H9 (cell line): ENCODE measurements around the gene CPA4. TPM values are rescaled to one million over a fixed set of nuclear protein-coding genes. Genes with fewer than 3 reads are reported as not detected.

Experiments
- DNase-seq: peaks from one replicate; pipeline ENCODE4 v3.0.0-alpha.2; 2017
- H2AFZ ChIP-seq: one replicate; pipeline ENCODE4 v1.6.1; 2013; ENCODE audit warnings: mild to moderate bottlenecking, low read length, control low read depth, moderate library complexity
- H2AK5ac ChIP-seq: 2 replicates; pipeline ENCODE4 v1.6.1; 2013; ENCODE audit warnings: low read length, control low read depth, mixed read lengths; ENCODE audit not compliant: insufficient read length
- H2BK120ac ChIP-seq: one replicate; pipeline ENCODE4 v1.6.1; 2013; ENCODE audit warnings: low read depth, mild to moderate bottlenecking, low read length, control low read depth, inconsistent platforms; ENCODE audit not compliant: poor library complexity, severe bottlenecking
- H2BK12ac ChIP-seq: 2 replicates; pipeline ENCODE4 v1.6.1; 2013; ENCODE audit warnings: low read length, control low read depth, mixed read lengths, low read depth; ENCODE audit not compliant: insufficient read length
- H2BK15ac ChIP-seq: 2 replicates; pipeline ENCODE4 v1.6.1; 2013; ENCODE audit warnings: low read depth, low read length, control low read depth
- H2BK20ac ChIP-seq: one replicate; pipeline ENCODE4 v1.6.1; 2013; ENCODE audit warnings: low read depth, mild to moderate bottlenecking, low read length, control low read depth, inconsistent platforms; ENCODE audit not compliant: poor library complexity, severe bottlenecking
- H2BK5ac ChIP-seq: 2 replicates; pipeline ENCODE4 v1.6.1; 2013; ENCODE audit warnings: low read length, control low read depth, mixed read lengths; ENCODE audit not compliant: insufficient read length
- H3K14ac ChIP-seq: 2 replicates; pipeline ENCODE4 v1.6.1; 2013; ENCODE audit warnings: low read length, control low read depth; ENCODE audit not compliant: insufficient read depth
- H3K18ac ChIP-seq: 2 replicates; pipeline ENCODE4 v1.6.1; 2013; ENCODE audit warnings: low read depth, mild to moderate bottlenecking, mixed read lengths, low read length, control low read depth; ENCODE audit not compliant: insufficient read length
- H3K23ac ChIP-seq: 2 replicates; pipeline ENCODE4 v1.6.1; 2013; ENCODE audit warnings: low read length, control low read depth, mixed read lengths, low read depth; ENCODE audit not compliant: insufficient read length
- H3K23me2 ChIP-seq: 2 replicates; pipeline ENCODE4 v1.6.1; 2013; ENCODE audit warnings: low read depth, mild to moderate bottlenecking, mixed read lengths, low read length, control low read depth; ENCODE audit not compliant: insufficient read length, poor library complexity, severe bottlenecking
- H3K27ac ChIP-seq: 2 replicates; pipeline ENCODE4 v1.5.1; 2013; ENCODE audit warnings: low read length, control low read depth, mixed read lengths, low read depth; ENCODE audit not compliant: insufficient read length
- H3K27me3 ChIP-seq: 2 replicates; pipeline ENCODE4 v1.6.1; 2013; ENCODE audit warnings: low read length, control low read depth, inconsistent platforms; ENCODE audit not compliant: insufficient read depth
- H3K4ac ChIP-seq: 2 replicates; pipeline ENCODE4 v1.6.1; 2013; ENCODE audit warnings: low read depth, mild to moderate bottlenecking, control low read depth, inconsistent platforms, low read length, moderate library complexity
- H3K4me1 ChIP-seq: 2 replicates; pipeline ENCODE4 v1.6.1; 2013; ENCODE audit warnings: low read length, control low read depth, inconsistent platforms; ENCODE audit not compliant: insufficient read depth
- H3K4me2 ChIP-seq: 2 replicates; pipeline ENCODE4 v1.6.1; 2013; ENCODE audit warnings: low read length, control low read depth, mixed read lengths; ENCODE audit not compliant: insufficient read length, insufficient read depth
- H3K56ac ChIP-seq: 2 replicates; pipeline ENCODE4 v1.6.1; 2013; ENCODE audit warnings: low read depth, mild to moderate bottlenecking, mixed read lengths, low read length, control low read depth; ENCODE audit not compliant: insufficient read length
- H3K79me1 ChIP-seq: 2 replicates; pipeline ENCODE4 v1.6.1; 2013; ENCODE audit warnings: low read depth, mild to moderate bottlenecking, moderate library complexity, low read length, control low read depth, inconsistent platforms; ENCODE audit not compliant: insufficient read depth, poor library complexity, severe bottlenecking
- H3K79me2 ChIP-seq: 2 replicates; pipeline ENCODE4 v1.6.1; 2013; ENCODE audit warnings: low read length, control low read depth, inconsistent platforms; ENCODE audit not compliant: insufficient read depth
- H3K9ac ChIP-seq: 2 replicates; pipeline ENCODE4 v1.6.1; 2013; ENCODE audit warnings: low read length, control low read depth, mixed read lengths; ENCODE audit not compliant: insufficient read length; ENCODE audit errors: extremely low read depth
- H3K9me3 ChIP-seq: one replicate; pipeline ENCODE4 v1.6.1; 2013; ENCODE audit warnings: low read depth, low read length, inconsistent platforms; ENCODE audit not compliant: control insufficient read depth
- H3T11ph ChIP-seq: one replicate; pipeline ENCODE4 v1.6.1; 2013; ENCODE audit warnings: mild to moderate bottlenecking, low read length, control low read depth, inconsistent platforms
- H4K20me1 ChIP-seq: one replicate; pipeline ENCODE4 v1.6.1; 2013; ENCODE audit not compliant: control insufficient read depth, insufficient read length, insufficient read depth
- H4K5ac ChIP-seq: 2 replicates; pipeline ENCODE4 v1.6.1; 2013; ENCODE audit warnings: low read depth, mild to moderate bottlenecking, mixed read lengths, low read length, control low read depth; ENCODE audit not compliant: insufficient read length
- H4K8ac ChIP-seq: replicated peaks from 2 replicates; pipeline ENCODE4 v1.6.1; 2013; ENCODE audit warnings: low read length, control low read depth, mixed read lengths, low read depth; ENCODE audit not compliant: insufficient read length
- H4K91ac ChIP-seq: 2 replicates; pipeline ENCODE4 v1.6.1; 2013; ENCODE audit warnings: low read depth, mild to moderate bottlenecking, moderate library complexity, mixed read lengths, low read length, control low read depth; ENCODE audit not compliant: insufficient read length
- H3K27ac Mint-ChIP-seq, 3 experiments: 2 replicates in 2 of 3; 3 replicates in 1 of 3; pipeline ENCODE4 v1.8.0; 2020 to 2021; ENCODE audit warnings: mixed read lengths in 3 of 3, mild to moderate bottlenecking in 1 of 3, moderate library complexity in 1 of 3
- H3K27me3 Mint-ChIP-seq: 2 replicates; pipeline ENCODE4 v1.8.0; 2021; ENCODE audit warnings: low read depth, mild to moderate bottlenecking, moderate library complexity, mixed read lengths
- H3K36me3 Mint-ChIP-seq, 3 experiments: 2 replicates in 2 of 3; 3 replicates in 1 of 3; pipeline ENCODE4 v1.8.0; 2020 to 2021; ENCODE audit warnings: low read depth in 3 of 3, mixed read lengths in 3 of 3; ENCODE audit not compliant: insufficient read depth in 1 of 3
- H3K4me1 Mint-ChIP-seq, 2 experiments: 2 replicates each; pipeline ENCODE4 v1.8.0; 2020; ENCODE audit warnings: mixed read lengths in 2 of 2
- H3K4me3 Mint-ChIP-seq, 2 experiments: 2 replicates in 1 of 2; 3 replicates in 1 of 2; pipeline ENCODE4 v1.8.0; 2020 to 2021; ENCODE audit warnings: mild to moderate bottlenecking in 2 of 2, mixed read lengths in 2 of 2, moderate library complexity in 1 of 2
- H3K9me3 Mint-ChIP-seq, 2 experiments: 2 replicates in 1 of 2; 3 replicates in 1 of 2; pipeline ENCODE4 v1.8.0; 2020; ENCODE audit warnings: mild to moderate bottlenecking in 2 of 2, mixed read lengths in 2 of 2, moderate library complexity in 1 of 2
- CTCF ChIP-seq: fragments of 200-600 bp; sonication (generic); conservative IDR thresholded peaks from 3 replicates; pipeline ENCODE4 v1.8.0; 2021; ENCODE audit warnings: antibody characterized with exemption, mild to moderate bottlenecking
- WGBS: extraction: QIAGEN DNeasy Blood & Tissue Kit; methylation state at CpG from one replicate; pipeline ENCODE4 v1.1.7; 2013; ENCODE audit warnings: missing lambda C conversion rate, low lambda C conversion rate, mixed read lengths; ENCODE audit not compliant: insufficient read length; ENCODE audit errors: extremely low coverage; 5-methylcytosine and 5-hydroxymethylcytosine counted together
- total RNA-seq: library from RNA; stranded (reverse); gene quantifications from 2 replicates; pipeline ENCODE4 v1.2.1, GENCODE V29; 2021

The CPA4 gene
- total RNA-seq, 1 experiment from 2014 or later: not detected

- H2BK5ac ChIP-seq: no peak overlapping the region
- H4K91ac ChIP-seq: no peak overlapping the region
- Mint-ChIP-seq H3K36me3 (no peaks in the 10 kb centered on the region), H3K4me1 (peaks cover 41 to 50% of the 10 kb centered on the region in 2 experiments), H3K4me3 (peak overlapping the region in 1 of 2 experiments; percentile 36; a peak in 2 of 5 replicates), H3K27ac (no peak overlapping the region), H3K9me3 (no peaks in the 10 kb centered on the region), H3K27me3 (peaks cover 5% of the 10 kb centered on the region)
- H4K8ac ChIP-seq: no peak overlapping the region
- H4K20me1 ChIP-seq: no peaks in the 10 kb centered on the region
- H2AK5ac ChIP-seq: no peak overlapping the region
- H3K9me3 ChIP-seq: no peaks in the 10 kb centered on the region
- no peaks in the 10 kb centered on the region for H3K79me2 ChIP-seq
- no peak overlapping the region for H2BK120ac ChIP-seq
- no peak overlapping the region for H3K14ac ChIP-seq
- no peaks in the 10 kb centered on the region for H3K23me2 ChIP-seq
- H2BK20ac ChIP-seq: no peak overlapping the region
- H3T11ph ChIP-seq: no peak overlapping the region
- no peak overlapping the region for H2BK15ac ChIP-seq
- peaks cover 9% of the 10 kb centered on the region; the same call in 1 of the 2 replicates for H3K4me1 ChIP-seq
- H3K18ac ChIP-seq: no peak overlapping the region
- no peak overlapping the region for H3K4me2 ChIP-seq
- no peak overlapping the region for H4K5ac ChIP-seq
- no peaks in the 10 kb centered on the region for H3K27me3 ChIP-seq
- no peak overlapping the region for H3K9ac ChIP-seq
- no peaks in the 10 kb centered on the region for H3K79me1 ChIP-seq
- H2AFZ ChIP-seq: no peak overlapping the region
- no peak overlapping the region for H3K56ac ChIP-seq
- no peak for TF ChIP-seq CTCF
- H2BK12ac ChIP-seq: no peak overlapping the region
- no CpG with 5 or more reads among the region's 6 CpGs for WGBS
- H3K4ac ChIP-seq: no peak overlapping the region
- no peak overlapping the region for H3K27ac ChIP-seq
- DNase-seq: no peak
- H3K23ac ChIP-seq: no peak overlapping the region
Measured at GRCh38 chr7:130351791-130352090, 58.8 kb downstream of the CPA4 start.
